GM23338 (cell line): ENCODE measurements around the gene GABRA1.

ENCODE experiments used
- CREB1 ChIP-seq: fragments of 250-450 bp; sonication (Bioruptor Pico); IDR thresholded peaks from 2 replicates; pipeline ENCODE4 v1.5.0; 2020; ENCODE audit warnings: low read depth, mild to moderate bottlenecking, moderate library complexity
- EZH2 ChIP-seq: fragments of 200-600 bp; sonication (generic); IDR thresholded peaks from one replicate; pipeline ENCODE4 v1.8.0; 2017; ENCODE audit warnings: antibody characterized with exemption, mild to moderate bottlenecking, low read depth; ENCODE audit not compliant: unreplicated experiment
- EZH2phosphoT487 ChIP-seq: fragments of 200-600 bp; sonication (generic); IDR thresholded peaks from one replicate; pipeline ENCODE4 v1.8.1; 2018; ENCODE audit warnings: antibody characterized with exemption; ENCODE audit not compliant: unreplicated experiment
- POLR2AphosphoS5 ChIP-seq: IDR thresholded peaks from 2 replicates; pipeline ENCODE4 v1.6.1; 2016; ENCODE audit warnings: antibody characterized with exemption, low read depth
- TF ChIP-seq, protein P1 (sequence below), 2 experiments: fragments of 200-600 bp in 1 of 2; sonication (generic) in 1 of 2; conservative IDR thresholded peaks; 2 replicates each; pipeline versions ENCODE4 v1.5.1 to v1.6.1; 2016 to 2017; ENCODE audit warnings: antibody characterized with exemption in 2 of 2, low read depth in 2 of 2, mild to moderate bottlenecking in 2 of 2, moderate library complexity in 1 of 2
- TF ChIP-seq, protein P2 (sequence below): IDR thresholded peaks from one replicate; pipeline ENCODE4 v1.6.1; 2018; ENCODE audit warnings: antibody characterized with exemption; ENCODE audit not compliant: unreplicated experiment
- TF ChIP-seq, protein P3 (sequence below): IDR thresholded peaks from 2 replicates; pipeline ENCODE4 v1.6.1; 2016; ENCODE audit warnings: antibody characterized with exemption

DNA sequence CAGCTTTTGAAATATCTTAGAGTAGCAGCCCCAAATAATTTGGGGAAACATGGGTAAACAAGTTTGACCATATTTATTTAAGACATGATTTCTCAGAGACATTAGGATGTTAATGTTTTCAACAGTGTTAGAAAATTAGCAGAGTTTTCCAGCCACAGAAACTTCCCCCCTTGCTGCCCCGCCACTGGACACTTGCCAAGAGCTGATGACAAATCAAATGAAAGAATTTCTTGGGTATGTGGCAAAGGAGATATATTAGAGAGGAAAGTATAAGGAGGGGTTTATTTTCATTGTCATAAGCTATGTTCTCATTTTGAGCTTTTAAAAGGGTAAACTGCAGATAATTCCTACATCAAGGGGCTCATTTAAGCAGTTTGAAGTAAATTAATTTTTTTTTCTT is 15.9 kb downstream of the GABRA1 start:
- no peak for TF ChIP-seq POLR2AphosphoS5
- TF ChIP-seq, protein P1, sequence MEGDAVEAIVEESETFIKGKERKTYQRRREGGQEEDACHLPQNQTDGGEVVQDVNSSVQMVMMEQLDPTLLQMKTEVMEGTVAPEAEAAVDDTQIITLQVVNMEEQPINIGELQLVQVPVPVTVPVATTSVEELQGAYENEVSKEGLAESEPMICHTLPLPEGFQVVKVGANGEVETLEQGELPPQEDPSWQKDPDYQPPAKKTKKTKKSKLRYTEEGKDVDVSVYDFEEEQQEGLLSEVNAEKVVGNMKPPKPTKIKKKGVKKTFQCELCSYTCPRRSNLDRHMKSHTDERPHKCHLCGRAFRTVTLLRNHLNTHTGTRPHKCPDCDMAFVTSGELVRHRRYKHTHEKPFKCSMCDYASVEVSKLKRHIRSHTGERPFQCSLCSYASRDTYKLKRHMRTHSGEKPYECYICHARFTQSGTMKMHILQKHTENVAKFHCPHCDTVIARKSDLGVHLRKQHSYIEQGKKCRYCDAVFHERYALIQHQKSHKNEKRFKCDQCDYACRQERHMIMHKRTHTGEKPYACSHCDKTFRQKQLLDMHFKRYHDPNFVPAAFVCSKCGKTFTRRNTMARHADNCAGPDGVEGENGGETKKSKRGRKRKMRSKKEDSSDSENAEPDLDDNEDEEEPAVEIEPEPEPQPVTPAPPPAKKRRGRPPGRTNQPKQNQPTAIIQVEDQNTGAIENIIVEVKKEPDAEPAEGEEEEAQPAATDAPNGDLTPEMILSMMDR (conservative IDR thresholded peaks at IDR 0.05; ENCODE audit: low read depth in 2 of 2): no peak
- TF ChIP-seq, protein P2, sequence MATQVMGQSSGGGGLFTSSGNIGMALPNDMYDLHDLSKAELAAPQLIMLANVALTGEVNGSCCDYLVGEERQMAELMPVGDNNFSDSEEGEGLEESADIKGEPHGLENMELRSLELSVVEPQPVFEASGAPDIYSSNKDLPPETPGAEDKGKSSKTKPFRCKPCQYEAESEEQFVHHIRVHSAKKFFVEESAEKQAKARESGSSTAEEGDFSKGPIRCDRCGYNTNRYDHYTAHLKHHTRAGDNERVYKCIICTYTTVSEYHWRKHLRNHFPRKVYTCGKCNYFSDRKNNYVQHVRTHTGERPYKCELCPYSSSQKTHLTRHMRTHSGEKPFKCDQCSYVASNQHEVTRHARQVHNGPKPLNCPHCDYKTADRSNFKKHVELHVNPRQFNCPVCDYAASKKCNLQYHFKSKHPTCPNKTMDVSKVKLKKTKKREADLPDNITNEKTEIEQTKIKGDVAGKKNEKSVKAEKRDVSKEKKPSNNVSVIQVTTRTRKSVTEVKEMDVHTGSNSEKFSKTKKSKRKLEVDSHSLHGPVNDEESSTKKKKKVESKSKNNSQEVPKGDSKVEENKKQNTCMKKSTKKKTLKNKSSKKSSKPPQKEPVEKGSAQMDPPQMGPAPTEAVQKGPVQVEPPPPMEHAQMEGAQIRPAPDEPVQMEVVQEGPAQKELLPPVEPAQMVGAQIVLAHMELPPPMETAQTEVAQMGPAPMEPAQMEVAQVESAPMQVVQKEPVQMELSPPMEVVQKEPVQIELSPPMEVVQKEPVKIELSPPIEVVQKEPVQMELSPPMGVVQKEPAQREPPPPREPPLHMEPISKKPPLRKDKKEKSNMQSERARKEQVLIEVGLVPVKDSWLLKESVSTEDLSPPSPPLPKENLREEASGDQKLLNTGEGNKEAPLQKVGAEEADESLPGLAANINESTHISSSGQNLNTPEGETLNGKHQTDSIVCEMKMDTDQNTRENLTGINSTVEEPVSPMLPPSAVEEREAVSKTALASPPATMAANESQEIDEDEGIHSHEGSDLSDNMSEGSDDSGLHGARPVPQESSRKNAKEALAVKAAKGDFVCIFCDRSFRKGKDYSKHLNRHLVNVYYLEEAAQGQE: no peak
- no peak for TF ChIP-seq EZH2
- no peak for TF ChIP-seq EZH2phosphoT487
- TF ChIP-seq CREB1: no peak
- TF ChIP-seq, protein P3, sequence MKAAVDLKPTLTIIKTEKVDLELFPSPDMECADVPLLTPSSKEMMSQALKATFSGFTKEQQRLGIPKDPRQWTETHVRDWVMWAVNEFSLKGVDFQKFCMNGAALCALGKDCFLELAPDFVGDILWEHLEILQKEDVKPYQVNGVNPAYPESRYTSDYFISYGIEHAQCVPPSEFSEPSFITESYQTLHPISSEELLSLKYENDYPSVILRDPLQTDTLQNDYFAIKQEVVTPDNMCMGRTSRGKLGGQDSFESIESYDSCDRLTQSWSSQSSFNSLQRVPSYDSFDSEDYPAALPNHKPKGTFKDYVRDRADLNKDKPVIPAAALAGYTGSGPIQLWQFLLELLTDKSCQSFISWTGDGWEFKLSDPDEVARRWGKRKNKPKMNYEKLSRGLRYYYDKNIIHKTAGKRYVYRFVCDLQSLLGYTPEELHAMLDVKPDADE: no peak
